HEK293 (cell line): Measurements from ENCODE around the gene PTPRN2.

Experiments used
- CTCF ChIP-seq: fragments of 450-650 bp; formaldehyde crosslinking; IDR thresholded peaks from 2 replicates; pipeline ENCODE4 v1.5.1; 2016; ENCODE audit warnings: missing biosample characterization, missing genetic modification characterization
- MEIS1 ChIP-seq: sonication (generic); formaldehyde crosslinking; IDR thresholded peaks from 2 replicates; pipeline ENCODE4 v1.8.1; 2022; ENCODE audit warnings: missing genetic modification reagents, mild to moderate bottlenecking, borderline replicate concordance
- ZBTB26 ChIP-seq: fragments of 450-650 bp; formaldehyde crosslinking; optimal IDR thresholded peaks from 2 replicates; pipeline ENCODE3; 2016; ENCODE audit warnings: missing biosample characterization, mild to moderate bottlenecking, missing genetic modification characterization
- ZBTB7A ChIP-seq: fragments of 450-650 bp; formaldehyde crosslinking; IDR thresholded peaks from 2 replicates; pipeline ENCODE4 v1.5.1; 2016; ENCODE audit warnings: low read depth, missing biosample characterization, missing genetic modification characterization
- ZNF112 ChIP-seq: fragments of 450-650 bp; formaldehyde crosslinking; IDR thresholded peaks from 2 replicates; pipeline ENCODE4 v1.5.0; 2017; ENCODE audit warnings: missing biosample characterization, missing genetic modification characterization
- ZNF133 ChIP-seq: fragments of 450-650 bp; formaldehyde crosslinking; IDR thresholded peaks from 2 replicates; pipeline ENCODE4 v1.5.1; 2016; ENCODE audit warnings: missing biosample characterization, missing genetic modification characterization
- ZNF274 ChIP-seq, 2 experiments: fragments of 200-500 bp in 1 of 2; fragments of 450-650 bp in 1 of 2; sonication (Bioruptor generic) in 1 of 2; formaldehyde crosslinking in 1 of 2; IDR thresholded peaks; 2 replicates each; pipeline versions ENCODE4 v1.5.1 to v1.6.1; 2014 to 2016; ENCODE audit warnings: borderline replicate concordance in 1 of 2, inconsistent platforms in 1 of 2, low read length in 1 of 2, missing biosample characterization in 1 of 2, missing genetic modification characterization in 1 of 2
- ZNF404 ChIP-seq: fragments of 450-650 bp; formaldehyde crosslinking; IDR thresholded peaks from 2 replicates; pipeline ENCODE4 v1.5.1; 2017; ENCODE audit warnings: missing biosample characterization, missing genetic modification characterization
- ZNF513 ChIP-seq: fragments of 450-650 bp; IDR thresholded peaks from 2 replicates; pipeline ENCODE4 v1.5.1; 2018; ENCODE audit warnings: missing biosample characterization, missing genetic modification characterization
- ZNF654 ChIP-seq: fragments of 450-650 bp; formaldehyde crosslinking; IDR thresholded peaks from 2 replicates; pipeline ENCODE4 v1.5.1; 2016; ENCODE audit warnings: low read depth, missing biosample characterization, missing genetic modification characterization
- TF ChIP-seq, protein P1 (sequence below): fragments of 450-650 bp; formaldehyde crosslinking; IDR thresholded peaks from 2 replicates; pipeline ENCODE4 v1.5.1; 2016; ENCODE audit warnings: missing biosample characterization, missing genetic modification characterization, low read depth
- TF ChIP-seq, protein P2 (sequence below): fragments of 450-650 bp; formaldehyde crosslinking; IDR thresholded peaks from 2 replicates; pipeline ENCODE4 v1.5.1; 2017; ENCODE audit warnings: missing biosample characterization, missing genetic modification characterization

- TF ChIP-seq CTCF (tag by site-specific recombination) (no peak), MEIS1 (CRISPR knock-in tag) (no peak), ZNF112 (tag by site-specific recombination) (no peak), ZNF274 (IDR thresholded peaks at IDR 0.05; ENCODE audit: low read length) (no peak), ZNF274 (tag by site-specific recombination; IDR thresholded peaks at IDR 0.05; ENCODE audit: borderline replicate concordance) (no peak), ZBTB7A (tag by site-specific recombination) (no peak), ZNF513 (no peak), ZNF404 (no peak), ZNF654 (tag by site-specific recombination) (no peak), ZBTB26 (no peak), ZNF133 (tag by site-specific recombination) (no peak)
- TF ChIP-seq, protein P1, sequence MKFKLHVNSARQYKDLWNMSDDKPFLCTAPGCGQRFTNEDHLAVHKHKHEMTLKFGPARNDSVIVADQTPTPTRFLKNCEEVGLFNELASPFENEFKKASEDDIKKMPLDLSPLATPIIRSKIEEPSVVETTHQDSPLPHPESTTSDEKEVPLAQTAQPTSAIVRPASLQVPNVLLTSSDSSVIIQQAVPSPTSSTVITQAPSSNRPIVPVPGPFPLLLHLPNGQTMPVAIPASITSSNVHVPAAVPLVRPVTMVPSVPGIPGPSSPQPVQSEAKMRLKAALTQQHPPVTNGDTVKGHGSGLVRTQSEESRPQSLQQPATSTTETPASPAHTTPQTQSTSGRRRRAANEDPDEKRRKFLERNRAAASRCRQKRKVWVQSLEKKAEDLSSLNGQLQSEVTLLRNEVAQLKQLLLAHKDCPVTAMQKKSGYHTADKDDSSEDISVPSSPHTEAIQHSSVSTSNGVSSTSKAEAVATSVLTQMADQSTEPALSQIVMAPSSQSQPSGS = no peak
- TF ChIP-seq, protein P2, sequence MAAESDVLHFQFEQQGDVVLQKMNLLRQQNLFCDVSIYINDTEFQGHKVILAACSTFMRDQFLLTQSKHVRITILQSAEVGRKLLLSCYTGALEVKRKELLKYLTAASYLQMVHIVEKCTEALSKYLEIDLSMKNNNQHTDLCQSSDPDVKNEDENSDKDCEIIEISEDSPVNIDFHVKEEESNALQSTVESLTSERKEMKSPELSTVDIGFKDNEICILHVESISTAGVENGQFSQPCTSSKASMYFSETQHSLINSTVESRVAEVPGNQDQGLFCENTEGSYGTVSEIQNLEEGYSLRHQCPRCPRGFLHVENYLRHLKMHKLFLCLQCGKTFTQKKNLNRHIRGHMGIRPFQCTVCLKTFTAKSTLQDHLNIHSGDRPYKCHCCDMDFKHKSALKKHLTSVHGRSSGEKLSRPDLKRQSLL (tag by site-specific recombination) = no peak
Measured at GRCh38 chr7:158366346-158366745, 221.3 kb downstream of the PTPRN2 start.
